ENCODE measurements around the gene SLC15A1.

DNA sequence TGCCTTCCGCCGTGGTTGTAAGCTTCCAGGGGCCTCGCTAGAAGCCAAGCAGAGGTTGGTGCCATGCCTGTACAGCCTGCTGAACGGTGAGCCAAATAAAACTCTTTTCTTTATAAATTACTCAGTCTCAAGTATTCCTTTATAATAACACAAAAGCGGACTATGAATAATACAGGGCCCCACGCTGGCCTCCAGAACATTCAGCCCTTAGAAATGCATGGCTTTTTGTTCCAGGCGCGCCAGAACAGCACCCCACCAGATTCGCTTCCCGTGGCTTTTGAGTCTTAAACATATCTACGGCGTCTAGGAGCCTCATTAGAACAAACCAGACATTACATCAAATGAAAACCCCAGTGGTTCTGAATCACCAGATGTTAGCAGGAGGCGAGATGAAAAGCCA, 75.1 kb downstream of the SLC15A1 start:
- TF ChIP-seq, protein P1, sequence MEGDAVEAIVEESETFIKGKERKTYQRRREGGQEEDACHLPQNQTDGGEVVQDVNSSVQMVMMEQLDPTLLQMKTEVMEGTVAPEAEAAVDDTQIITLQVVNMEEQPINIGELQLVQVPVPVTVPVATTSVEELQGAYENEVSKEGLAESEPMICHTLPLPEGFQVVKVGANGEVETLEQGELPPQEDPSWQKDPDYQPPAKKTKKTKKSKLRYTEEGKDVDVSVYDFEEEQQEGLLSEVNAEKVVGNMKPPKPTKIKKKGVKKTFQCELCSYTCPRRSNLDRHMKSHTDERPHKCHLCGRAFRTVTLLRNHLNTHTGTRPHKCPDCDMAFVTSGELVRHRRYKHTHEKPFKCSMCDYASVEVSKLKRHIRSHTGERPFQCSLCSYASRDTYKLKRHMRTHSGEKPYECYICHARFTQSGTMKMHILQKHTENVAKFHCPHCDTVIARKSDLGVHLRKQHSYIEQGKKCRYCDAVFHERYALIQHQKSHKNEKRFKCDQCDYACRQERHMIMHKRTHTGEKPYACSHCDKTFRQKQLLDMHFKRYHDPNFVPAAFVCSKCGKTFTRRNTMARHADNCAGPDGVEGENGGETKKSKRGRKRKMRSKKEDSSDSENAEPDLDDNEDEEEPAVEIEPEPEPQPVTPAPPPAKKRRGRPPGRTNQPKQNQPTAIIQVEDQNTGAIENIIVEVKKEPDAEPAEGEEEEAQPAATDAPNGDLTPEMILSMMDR (IDR thresholded peaks at IDR 0.05), result no peak
- no peak for TF ChIP-seq POLR2A (IDR thresholded peaks at IDR 0.05)

Data from uterus (tissue), 2 donors.